Adipocyte (in vitro differentiated cells): ENCODE data around the gene NIT1.

Source experiments
- DNase-seq: peaks from one replicate; pipeline ENCODE4 v3.0.0-alpha.2; 2015; ENCODE audit warnings: low read depth
- H3K27me3 ChIP-seq: replicated peaks from 2 replicates; pipeline ENCODE4 v1.7.0; 2013; ENCODE audit warnings: mild to moderate bottlenecking, low read length, moderate library complexity; ENCODE audit not compliant: control insufficient read depth, insufficient read depth
- H3K36me3 ChIP-seq: 2 replicates; pipeline ENCODE4 v1.7.0; 2013; ENCODE audit warnings: low read length, mild to moderate bottlenecking, moderate library complexity; ENCODE audit not compliant: control insufficient read depth, insufficient read depth, severe bottlenecking
- H3K4me1 ChIP-seq: 2 replicates; pipeline ENCODE4 v1.7.0; 2013; ENCODE audit warnings: mild to moderate bottlenecking, low read length, moderate library complexity; ENCODE audit not compliant: control insufficient read depth, insufficient read depth
- H3K4me3 ChIP-seq: 2 replicates; pipeline ENCODE4 v1.7.0; 2013; ENCODE audit warnings: mild to moderate bottlenecking, low read length, moderate library complexity
- H3K9ac ChIP-seq: 2 replicates; pipeline ENCODE4 v1.7.0; 2013; ENCODE audit warnings: mild to moderate bottlenecking, low read length, moderate library complexity
- H3K9me3 ChIP-seq: 2 replicates; pipeline ENCODE4 v1.7.0; 2013; ENCODE audit warnings: mild to moderate bottlenecking, low read length, moderate library complexity; ENCODE audit not compliant: control insufficient read depth

NIT1 gene

DNA sequence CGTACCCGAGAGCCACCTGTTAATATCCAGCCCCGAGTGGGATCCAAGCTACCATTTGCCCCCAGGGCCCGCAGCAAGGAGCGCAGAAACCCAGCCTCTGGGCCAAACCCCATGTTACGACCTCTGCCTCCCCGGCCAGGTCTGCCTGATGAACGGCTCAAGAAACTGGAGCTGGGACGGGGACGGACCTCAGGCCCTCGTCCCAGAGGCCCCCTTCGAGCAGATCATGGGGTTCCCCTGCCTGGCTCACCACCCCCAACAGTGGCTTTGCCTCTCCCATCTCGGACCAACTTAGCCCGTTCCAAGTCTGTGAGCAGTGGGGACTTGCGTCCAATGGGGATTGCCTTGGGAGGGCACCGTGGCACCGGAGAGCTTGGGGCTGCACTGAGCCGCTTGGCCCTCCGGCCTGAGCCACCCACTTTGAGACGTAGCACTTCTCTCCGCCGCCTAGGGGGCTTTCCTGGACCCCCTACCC, 42.8 kb downstream of the NIT1 start:
- H3K4me3 ChIP-seq: no peak overlapping the region
- H3K36me3 ChIP-seq: peaks cover 45% of the 10 kb centered on the region

DNA sequence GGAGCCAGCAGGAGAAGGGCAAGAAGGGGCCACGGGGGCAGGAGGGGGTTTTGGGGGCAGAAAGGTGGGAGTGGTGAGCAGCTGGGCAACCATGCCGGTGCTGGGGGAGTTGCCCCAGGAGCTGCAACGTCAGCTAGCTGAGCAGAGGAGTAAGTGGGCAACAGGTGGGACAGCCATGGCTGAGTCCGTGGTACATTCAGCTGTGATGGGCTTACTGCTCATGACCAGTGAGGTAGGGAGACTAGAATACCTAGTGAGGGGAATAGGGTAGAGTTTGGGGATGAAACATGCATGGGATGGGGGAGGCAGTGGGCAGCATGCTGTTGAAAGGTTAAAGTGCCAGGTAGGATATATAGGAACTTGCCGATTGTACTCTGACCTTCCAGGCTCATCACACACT, 43.7 kb downstream of the NIT1 start:
- H3K27me3 ChIP-seq: no peaks in the 10 kb centered on the region
- DNase-seq: no peak
- H3K4me1 ChIP-seq: peaks cover 26% of the 10 kb centered on the region
- no peak overlapping the region for H3K9ac ChIP-seq
- H3K9me3 ChIP-seq: no peaks in the 10 kb centered on the region
- H3K4me3 ChIP-seq: no peak overlapping the region
- peaks cover 45% of the 10 kb centered on the region for H3K36me3 ChIP-seq

More for the DNA sequence above, 42.8 kb downstream of the NIT1 start:
- Histone ChIP-seq H3K4me1 (peaks cover 23% of the 10 kb centered on the region), H3K9me3 (no peaks in the 10 kb centered on the region), H3K27me3 (no peaks in the 10 kb centered on the region), H3K9ac (no peak overlapping the region)
- no peak for DNase-seq

DNA sequence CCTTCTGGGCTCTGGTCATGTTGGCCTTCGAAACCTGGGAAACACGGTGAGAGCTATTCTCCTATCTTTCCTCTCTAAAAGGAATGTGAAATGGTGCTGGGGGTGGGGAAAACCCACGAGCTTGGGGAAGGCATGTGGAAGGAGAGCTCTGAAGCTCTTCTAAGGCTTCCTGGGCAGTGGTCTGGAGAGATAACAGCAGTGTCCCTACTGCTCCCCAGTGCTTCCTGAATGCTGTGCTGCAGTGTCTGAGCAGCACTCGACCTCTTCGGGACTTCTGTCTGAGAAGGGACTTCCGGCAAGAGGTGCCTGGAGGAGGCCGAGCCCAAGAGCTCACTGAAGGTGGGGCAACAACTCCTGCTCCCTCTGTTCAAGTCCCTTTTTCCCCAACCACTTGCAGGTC, 44.1 kb downstream of the NIT1 start:
- H3K27me3 ChIP-seq: no peaks in the 10 kb centered on the region
- peaks cover 43% of the 10 kb centered on the region for H3K36me3 ChIP-seq
- DNase-seq: no peak

DNA sequence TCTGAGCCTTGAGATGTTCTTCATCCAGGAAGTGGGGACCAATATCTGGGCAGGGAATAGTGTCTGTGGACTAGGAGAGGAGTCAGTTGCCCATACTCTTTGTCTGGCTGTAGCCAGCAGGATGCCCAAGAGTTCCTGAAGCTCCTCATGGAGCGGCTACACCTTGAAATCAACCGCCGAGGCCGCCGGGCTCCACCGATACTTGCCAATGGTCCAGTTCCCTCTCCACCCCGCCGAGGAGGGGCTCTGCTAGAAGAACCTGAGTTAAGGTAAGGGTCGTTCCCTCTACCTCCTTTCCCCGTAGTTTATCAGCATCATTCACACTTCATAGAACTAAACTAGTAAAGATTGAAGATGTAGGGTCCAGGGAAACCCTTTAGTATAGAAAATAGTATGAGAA, 44.9 kb downstream of the NIT1 start:
- Histone ChIP-seq H3K4me3 (no peak overlapping the region), H3K27me3 (no peaks in the 10 kb centered on the region), H3K36me3 (peaks cover 36% of the 10 kb centered on the region), H3K9me3 (no peaks in the 10 kb centered on the region), H3K4me1 (peaks cover 33% of the 10 kb centered on the region), H3K9ac (no peak overlapping the region)
- no peak for DNase-seq

More for the DNA sequence above, 44.1 kb downstream of the NIT1 start:
- Histone ChIP-seq H3K9me3 (no peaks in the 10 kb centered on the region), H3K9ac (no peak overlapping the region), H3K4me1 (peaks cover 30% of the 10 kb centered on the region), H3K4me3 (no peak overlapping the region)

DNA sequence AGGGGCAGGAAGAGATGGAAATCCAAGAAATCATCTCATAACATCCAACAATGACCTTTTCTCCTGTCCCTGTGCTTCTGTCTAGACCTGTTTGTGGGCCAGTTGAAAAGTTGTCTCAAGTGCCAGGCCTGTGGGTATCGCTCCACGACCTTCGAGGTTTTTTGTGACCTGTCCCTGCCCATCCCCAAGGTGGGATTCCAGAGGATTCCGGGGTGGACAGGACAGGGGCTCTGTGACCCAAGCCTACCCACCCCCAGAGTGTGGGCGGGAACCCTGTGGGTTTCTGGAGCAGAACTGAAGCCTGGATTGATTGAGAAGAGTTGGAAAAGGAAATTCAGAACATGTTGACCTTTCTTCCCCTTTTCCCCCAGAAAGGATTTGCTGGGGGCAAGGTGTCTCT, 45.9 kb downstream of the NIT1 start:
- H3K4me1 ChIP-seq: peaks cover 29% of the 10 kb centered on the region
- H3K36me3 ChIP-seq: peaks cover 27% of the 10 kb centered on the region
- H3K9me3 ChIP-seq: no peaks in the 10 kb centered on the region
- no peak overlapping the region for H3K9ac ChIP-seq
- H3K4me3 ChIP-seq: no peak overlapping the region
- H3K27me3 ChIP-seq: no peaks in the 10 kb centered on the region
- no peak for DNase-seq

DNA sequence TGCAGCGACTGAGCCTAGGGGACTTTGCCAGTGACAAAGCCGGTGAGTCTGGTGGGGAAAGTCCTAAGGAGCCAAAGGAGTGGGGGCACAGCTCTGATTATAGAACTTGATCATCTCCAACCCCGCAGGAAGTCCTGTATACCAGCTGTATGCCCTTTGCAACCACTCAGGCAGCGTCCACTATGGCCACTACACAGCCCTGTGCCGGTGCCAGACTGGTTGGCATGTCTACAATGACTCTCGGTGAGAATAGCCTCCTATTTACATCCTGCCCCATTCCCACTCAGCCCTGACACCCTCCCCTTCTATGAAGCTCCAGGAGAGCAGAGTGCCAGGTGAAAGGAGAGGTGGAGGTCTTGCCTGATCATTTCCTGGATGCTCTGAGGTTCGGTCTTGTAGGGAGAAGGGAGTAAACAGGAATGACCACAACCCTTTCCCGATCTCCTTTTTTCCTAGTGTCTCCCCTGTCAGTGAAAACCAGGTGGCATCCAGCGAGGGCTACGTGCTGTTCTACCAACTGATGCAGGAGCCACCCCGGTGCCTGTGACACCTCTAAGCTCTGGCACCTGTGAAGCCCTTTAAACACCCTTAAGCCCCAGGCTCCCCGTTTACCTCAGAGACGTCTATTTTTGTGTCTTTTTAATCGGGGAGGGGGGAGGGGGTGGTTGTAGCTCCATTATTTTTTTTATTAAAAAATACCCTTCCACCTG, 47.2 kb downstream of the NIT1 start:
- no peak for DNase-seq
- Histone ChIP-seq H3K9me3 (no peaks in the 10 kb centered on the region), H3K27me3 (no peaks in the 10 kb centered on the region), H3K4me3 (peak overlapping the region; percentile 93), H3K36me3 (peaks cover 35% of the 10 kb centered on the region), H3K9ac (peak overlapping the region; percentile 91), H3K4me1 (peaks cover 21% of the 10 kb centered on the region)

DNA sequence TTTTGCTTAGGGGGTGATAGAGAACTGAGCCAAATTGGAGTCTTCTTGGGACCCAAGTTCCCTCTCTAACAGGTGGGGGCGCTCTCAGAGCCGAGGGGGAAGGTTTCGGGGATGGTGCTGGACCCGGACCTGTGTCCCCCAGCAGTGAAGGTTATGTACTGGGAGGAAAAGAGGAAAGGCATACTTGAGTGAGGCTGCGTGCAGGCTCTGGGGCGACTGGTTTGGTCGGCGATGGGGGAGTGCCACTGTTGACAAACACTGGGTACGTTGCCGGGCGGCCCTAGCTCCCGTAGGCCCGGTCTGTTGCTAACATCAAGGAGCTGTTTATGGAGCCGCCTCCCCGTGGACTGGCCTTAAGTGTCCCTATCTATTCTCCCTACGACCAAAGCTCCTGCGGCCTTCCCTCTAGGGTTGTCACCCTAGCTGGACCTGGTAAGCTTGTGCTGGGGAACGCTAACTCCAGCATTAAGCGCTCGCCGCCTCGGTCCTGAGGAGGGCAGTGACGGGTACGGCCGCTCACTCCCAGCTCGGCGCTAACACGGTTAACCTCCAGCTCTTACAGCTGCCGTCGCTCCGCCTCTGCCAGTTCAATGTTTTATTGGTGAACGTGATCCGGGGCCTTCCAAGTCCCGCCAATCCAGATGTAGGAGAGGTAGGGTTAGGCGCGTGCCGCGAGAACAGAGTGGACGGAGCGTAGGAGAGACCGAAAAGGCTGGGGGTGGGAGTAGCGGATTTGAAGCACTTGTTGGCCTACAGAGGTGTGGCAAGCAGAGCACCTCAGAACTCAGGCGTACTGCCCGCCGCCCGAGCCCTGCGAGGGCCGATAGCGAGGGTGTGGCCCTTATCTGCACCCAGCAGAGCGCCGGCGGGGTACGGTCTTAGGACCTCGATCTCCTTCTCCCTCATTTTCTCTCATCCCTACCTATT, 48.1 kb downstream of the NIT1 start, which contains the start of gene PPOX:
Gene PPOX, plus strand, starts transcription at position 685 of the 927 bp plus-strand sequence. CDS start 422 bp downstream, outside the sequence.
- H3K27me3 ChIP-seq: no peaks in the 10 kb centered on the region
- H3K36me3 ChIP-seq: peaks cover 41% of the 10 kb centered on the region
- H3K9me3 ChIP-seq: no peaks in the 10 kb centered on the region
- peak; percentile 99 for DNase-seq
- peak within 1 kb of the TSS; percentile 91 for H3K9ac ChIP-seq
- H3K4me1 ChIP-seq: peaks cover 15% of the 10 kb centered on the region
- H3K4me3 ChIP-seq: peak within 1 kb of the TSS; percentile 93

DNA sequence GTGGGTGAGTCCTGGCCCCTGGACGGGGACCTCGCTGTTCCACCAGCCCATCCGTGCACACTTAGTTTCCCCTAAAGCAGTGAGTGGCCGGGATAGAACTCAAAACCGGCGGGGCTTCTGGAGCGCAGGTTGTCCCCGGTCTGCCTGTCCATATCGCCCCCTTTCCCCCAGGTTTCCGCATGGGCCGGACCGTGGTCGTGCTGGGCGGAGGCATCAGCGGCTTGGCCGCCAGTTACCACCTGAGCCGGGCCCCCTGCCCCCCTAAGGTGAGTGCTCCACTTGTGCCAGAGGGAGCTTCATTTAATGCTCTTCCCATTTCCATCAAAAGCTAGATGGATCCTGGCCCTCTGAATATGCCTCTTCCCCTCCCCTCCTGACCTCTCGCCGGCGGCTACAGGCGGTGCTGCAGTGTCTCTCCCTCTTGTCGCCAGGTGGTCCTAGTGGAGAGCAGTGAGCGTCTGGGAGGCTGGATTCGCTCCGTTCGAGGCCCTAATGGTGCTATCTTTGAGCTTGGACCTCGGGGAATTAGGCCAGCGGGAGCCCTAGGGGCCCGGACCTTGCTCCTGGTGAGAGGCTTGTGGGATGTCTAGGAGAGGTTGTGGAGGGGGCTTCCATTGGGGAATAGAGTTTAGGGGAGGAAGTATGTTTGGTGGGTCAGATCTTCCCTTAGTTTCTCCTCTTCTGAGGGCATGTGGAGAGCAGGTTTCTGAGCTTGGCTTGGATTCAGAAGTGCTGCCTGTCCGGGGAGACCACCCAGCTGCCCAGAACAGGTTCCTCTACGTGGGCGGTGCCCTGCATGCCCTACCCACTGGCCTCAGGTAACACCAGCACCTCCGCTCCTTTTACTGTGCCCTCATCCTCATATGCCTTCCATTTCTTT, 49.0 kb downstream of the NIT1 start:
- DNase-seq: peak; percentile 33
- H3K36me3 ChIP-seq: peaks cover 50% of the 10 kb centered on the region
- H3K9ac ChIP-seq: peak overlapping the region; percentile 91

DNA sequence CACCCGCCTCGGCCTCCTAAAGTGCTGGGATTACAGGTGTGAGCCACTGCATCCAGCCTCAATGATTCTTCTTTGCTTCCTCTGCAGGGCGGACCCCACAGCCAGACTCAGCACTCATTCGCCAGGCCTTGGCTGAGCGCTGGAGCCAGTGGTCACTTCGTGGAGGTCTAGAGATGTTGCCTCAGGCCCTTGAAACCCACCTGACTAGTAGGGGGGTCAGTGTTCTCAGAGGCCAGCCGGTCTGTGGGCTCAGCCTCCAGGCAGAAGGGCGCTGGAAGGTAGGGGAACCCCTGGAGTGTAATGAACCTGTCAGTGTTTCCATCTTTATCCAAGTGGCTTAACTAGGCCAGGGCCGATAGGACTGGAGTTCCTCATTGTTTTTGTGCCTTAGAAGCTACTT, 51.0 kb downstream of the NIT1 start:
- Histone ChIP-seq H3K27me3 (no peaks in the 10 kb centered on the region), H3K9ac (no peak overlapping the region), H3K4me3 (no peak overlapping the region), H3K36me3 (peaks cover 44% of the 10 kb centered on the region), H3K9me3 (no peaks in the 10 kb centered on the region), H3K4me1 (peaks cover 38% of the 10 kb centered on the region)
- no peak for DNase-seq

More for the DNA sequence above, 49.0 kb downstream of the NIT1 start:
- no peaks in the 10 kb centered on the region for H3K27me3 ChIP-seq
- H3K4me3 ChIP-seq: peak overlapping the region; percentile 93
- H3K4me1 ChIP-seq: peaks cover 18% of the 10 kb centered on the region
- H3K9me3 ChIP-seq: no peaks in the 10 kb centered on the region
